H1 (cell line): Measurements from ENCODE around the gene CELSR1. TPM values are rescaled to one million over a fixed set of nuclear protein-coding genes. Genes with fewer than 3 reads are reported as not detected.

Experiments
- CTCF ChIA-PET: fragments of 300-600 bp; sonication (Branson Sonifier 250); formaldehyde crosslinking; loops from one replicate; lab custom pipeline; 2021; ENCODE audit not compliant: partially characterized antibody; lab: Charles Lee
- POLR2A ChIA-PET: fragments of 300-600 bp; sonication (Branson Sonifier 250); formaldehyde crosslinking; loops from one replicate; lab custom pipeline; 2021; ENCODE audit warnings: inconsistent platforms; ENCODE audit not compliant: partially characterized antibody; lab: Charles Lee
- DNase-seq, 2 experiments: peaks; one replicate each; pipeline versions ENCODE4 v3.0.0 to v3.0.0-alpha.2; 2010 to 2022; ENCODE audit warnings: low spot score in 2 of 2, low read depth in 1 of 2, mixed read lengths in 1 of 2
- FAIRE-seq: peaks from 2 replicates; lab custom pipeline; 2011; peaks lifted over from hg19 to GRCh38; lab: Jason Lieb, UNC
- H2AFZ ChIP-seq: 2 replicates; pipeline ENCODE4 v1.8.1; 2012; ENCODE audit warnings: low read length, inconsistent platforms
- H2AK5ac ChIP-seq: 2 replicates; pipeline ENCODE4 v1.6.1; 2013; ENCODE audit warnings: low read depth, low read length
- H2BK120ac ChIP-seq: replicated peaks from 2 replicates; pipeline ENCODE3; 2013; ENCODE audit warnings: low read depth, low read length, inconsistent platforms
- H2BK12ac ChIP-seq: 2 replicates; pipeline ENCODE4 v1.6.1; 2013; ENCODE audit warnings: low read depth, low read length
- H2BK15ac ChIP-seq: 2 replicates; pipeline ENCODE4 v1.6.1; 2013; ENCODE audit warnings: low read length
- H2BK20ac ChIP-seq: 2 replicates; pipeline ENCODE4 v1.6.1; 2013; ENCODE audit warnings: low read length
- H2BK5ac ChIP-seq: 2 replicates; pipeline ENCODE4 v1.6.1; 2013; ENCODE audit warnings: low read depth, low read length
- H3K14ac ChIP-seq: 2 replicates; pipeline ENCODE4 v1.6.1; 2013; ENCODE audit warnings: inconsistent platforms; ENCODE audit not compliant: insufficient read length
- H3K18ac ChIP-seq: 2 replicates; pipeline ENCODE4 v1.6.1; 2013; ENCODE audit warnings: low read length; ENCODE audit errors: extremely low read depth
- H3K23ac ChIP-seq: 2 replicates; pipeline ENCODE4 v1.6.1; 2013; ENCODE audit warnings: inconsistent platforms; ENCODE audit not compliant: insufficient read length
- H3K23me2 ChIP-seq: 2 replicates; pipeline ENCODE4 v1.6.1; 2013; ENCODE audit warnings: low read depth, low read length
- H3K27ac ChIP-seq: 2 replicates; pipeline ENCODE4 v1.6.1; 2011; ENCODE audit warnings: low read depth, low read length, inconsistent platforms
- H3K27me3 ChIP-seq, 4 experiments: replicated peaks in 1 of 4; 1 replicate in 1 of 4; 2 replicates in 3 of 4; pipeline versions ENCODE4 v1.6.1 to v1.8.1; 2011 to 2013; ENCODE audit warnings: low read length in 3 of 4, mild to moderate bottlenecking in 3 of 4, inconsistent platforms in 2 of 4, mixed read lengths in 2 of 4, moderate library complexity in 1 of 4; ENCODE audit not compliant: control insufficient read depth in 3 of 4, insufficient read depth in 3 of 4; ENCODE audit errors: extremely low read depth in 1 of 4
- H3K36me3 ChIP-seq, 4 experiments: 2 replicates each; pipeline versions ENCODE4 v1.6.1 to v1.8.1; 2011 to 2013; ENCODE audit warnings: mild to moderate bottlenecking in 4 of 4, low read length in 3 of 4, moderate library complexity in 2 of 4, control low read depth in 1 of 4, inconsistent platforms in 1 of 4; ENCODE audit not compliant: insufficient read depth in 4 of 4, control insufficient read depth in 2 of 4
- H3K4ac ChIP-seq: replicated peaks from 2 replicates; pipeline ENCODE3; 2013; ENCODE audit warnings: low read length, low read depth, mixed read lengths, inconsistent platforms; ENCODE audit not compliant: insufficient read length
- H3K4me1 ChIP-seq, 4 experiments: replicated peaks in 1 of 4; 1 replicate in 1 of 4; 2 replicates in 3 of 4; pipeline versions ENCODE4 v1.6.1 to v1.8.1; 2011 to 2013; ENCODE audit warnings: low read length in 3 of 4, inconsistent platforms in 2 of 4, mixed read lengths in 1 of 4; ENCODE audit not compliant: insufficient read depth in 4 of 4, control insufficient read depth in 3 of 4
- H3K4me2 ChIP-seq, 2 experiments: 2 replicates each; pipeline versions ENCODE4 v1.6.1 to v1.8.1; 2011 to 2013; ENCODE audit warnings: low read depth in 2 of 2, low read length in 2 of 2, control low read depth in 1 of 2, inconsistent platforms in 1 of 2, mild to moderate bottlenecking in 1 of 2; ENCODE audit not compliant: insufficient read depth in 1 of 2
- H3K4me3 ChIP-seq, 4 experiments: fragments of 200-600, 300-600 bp in 1 of 4; sonication (generic), shearing (Covaris generic), sonication (Bioruptor Twin) in 1 of 4; 2 replicates each; pipeline versions ENCODE4 v1.5.1 to v1.8.1; 2011 to 2016; ENCODE audit warnings: low read length in 4 of 4, low read depth in 3 of 4, control low read depth in 2 of 4, inconsistent platforms in 2 of 4, mild to moderate bottlenecking in 2 of 4, mixed read lengths in 1 of 4, moderate library complexity in 1 of 4; ENCODE audit not compliant: insufficient read depth in 2 of 4; ENCODE audit errors: extremely low read depth in 1 of 4
- H3K56ac ChIP-seq: replicated peaks from 2 replicates; pipeline ENCODE3; 2013; ENCODE audit warnings: low read depth, mild to moderate bottlenecking, mixed read lengths, low read length, inconsistent platforms; ENCODE audit not compliant: insufficient read length
- H3K79me1 ChIP-seq: 2 replicates; pipeline ENCODE4 v1.6.1; 2013; ENCODE audit warnings: low read depth, low read length, control low read depth
- H3K79me2 ChIP-seq, 2 experiments: 2 replicates each; pipeline versions ENCODE4 v1.6.1 to v1.8.1; 2012 to 2013; ENCODE audit warnings: low read length in 2 of 2, mild to moderate bottlenecking in 2 of 2, inconsistent platforms in 1 of 2; ENCODE audit not compliant: insufficient read depth in 2 of 2, control insufficient read depth in 1 of 2
- H3K9ac ChIP-seq, 4 experiments: replicated peaks in 1 of 4; 1 replicate in 1 of 4; 2 replicates in 3 of 4; pipeline versions ENCODE4 v1.6.1 to v1.8.1; 2011 to 2013; ENCODE audit warnings: low read depth in 3 of 4, low read length in 3 of 4, control low read depth in 2 of 4, mild to moderate bottlenecking in 2 of 4, moderate library complexity in 2 of 4, inconsistent platforms in 1 of 4; ENCODE audit errors: extremely low read depth in 1 of 4
- H3K9me3 ChIP-seq, 2 experiments: 2 replicates each; pipeline versions ENCODE4 v1.6.1 to v1.8.1; 2012 to 2013; ENCODE audit warnings: mild to moderate bottlenecking in 2 of 2, moderate library complexity in 2 of 2, control low read depth in 1 of 2, inconsistent platforms in 1 of 2, low read depth in 1 of 2, low read length in 1 of 2, mixed read lengths in 1 of 2; ENCODE audit not compliant: insufficient read depth in 2 of 2
- H4K20me1 ChIP-seq, 2 experiments: replicated peaks in 1 of 2; 2 replicates each; pipeline versions ENCODE3 to v1.8.1; 2011 to 2013; ENCODE audit warnings: inconsistent platforms in 2 of 2, low read length in 2 of 2, mild to moderate bottlenecking in 1 of 2; ENCODE audit not compliant: insufficient read depth in 2 of 2, control insufficient read depth in 1 of 2
- H4K5ac ChIP-seq: 2 replicates; pipeline ENCODE4 v1.6.1; 2013; ENCODE audit warnings: low read length, low read depth, mixed read lengths, inconsistent platforms; ENCODE audit not compliant: insufficient read length
- H4K8ac ChIP-seq: 2 replicates; pipeline ENCODE4 v1.8.0; 2013; ENCODE audit warnings: mild to moderate bottlenecking, moderate library complexity, low read length, inconsistent platforms; ENCODE audit not compliant: insufficient read depth; ENCODE audit errors: extremely low read depth
- H4K91ac ChIP-seq: replicated peaks from 2 replicates; pipeline ENCODE3; 2013; ENCODE audit warnings: low read length, mixed read lengths, inconsistent platforms; ENCODE audit not compliant: insufficient read length
- BCL11A ChIP-seq, 2 experiments: IDR thresholded peaks; one replicate each; pipeline ENCODE4 v1.6.1; 2011; ENCODE audit warnings: low read depth in 2 of 2, low read length in 2 of 2, mild to moderate bottlenecking in 2 of 2
- BRCA1 ChIP-seq: IDR thresholded peaks from 2 replicates; pipeline ENCODE4 v1.6.1; 2012; ENCODE audit warnings: low read depth, low read length, improper control_type of control experiment
- CBX8 ChIP-seq: fragments of 300-800, 300-1000 bp; sonication (generic); IDR thresholded peaks from 2 replicates; pipeline ENCODE4 v1.7.1; 2016; ENCODE audit warnings: low read depth, low read length, borderline replicate concordance
- FOSL1 ChIP-seq: IDR thresholded peaks from 2 replicates; pipeline ENCODE4 v1.6.1; 2011; ENCODE audit warnings: mild to moderate bottlenecking, low read depth, low read length, moderate library complexity; ENCODE audit not compliant: insufficient read depth
- JUN ChIP-seq: IDR thresholded peaks from 2 replicates; pipeline ENCODE4 v1.6.1; 2011; ENCODE audit warnings: low read depth, mild to moderate bottlenecking, improper control_type of control experiment, low read length
- MAFK ChIP-seq: IDR thresholded peaks from 2 replicates; pipeline ENCODE4 v1.6.1; 2012; ENCODE audit warnings: low read depth, mild to moderate bottlenecking, improper control_type of control experiment, low read length
- NANOG ChIP-seq: IDR thresholded peaks from 2 replicates; pipeline ENCODE4 v1.6.1; 2011; ENCODE audit warnings: low read length, low read depth, mild to moderate bottlenecking, inconsistent platforms; ENCODE audit not compliant: insufficient read depth, poor library complexity, severe bottlenecking
- RXRA ChIP-seq: IDR thresholded peaks from 2 replicates; pipeline ENCODE4 v1.6.1; 2011; ENCODE audit warnings: low read depth, mild to moderate bottlenecking, low read length, moderate library complexity; ENCODE audit not compliant: insufficient read depth
- SP2 ChIP-seq: IDR thresholded peaks from 2 replicates; pipeline ENCODE4 v1.6.1; 2012; ENCODE audit warnings: mild to moderate bottlenecking, low read length, inconsistent platforms
- SUZ12 ChIP-seq: fragments of 200-600 bp; sonication (generic); IDR thresholded peaks from 2 replicates; pipeline ENCODE4 v1.6.1; 2012; ENCODE audit warnings: mild to moderate bottlenecking, inconsistent platforms, low read length, moderate library complexity, mixed read lengths
- TAF1 ChIP-seq: IDR thresholded peaks from 2 replicates; pipeline ENCODE4 v1.6.1; 2011; ENCODE audit warnings: mild to moderate bottlenecking, low read depth, low read length
- TAF7 ChIP-seq: optimal IDR thresholded peaks from 2 replicates; pipeline ENCODE3; 2011; ENCODE audit warnings: low read depth, mild to moderate bottlenecking, inconsistent platforms, low read length, moderate library complexity, borderline replicate concordance
- WGBS, 2 experiments: shearing (Covaris generic) in 1 of 2; methylation state at CpG; one replicate each; pipeline versions ENCODE4 v1.1.6 to v1.1.7; 2013 to 2015; ENCODE audit warnings: low lambda C conversion rate in 2 of 2, mixed read lengths in 2 of 2, inconsistent platforms in 1 of 2, low coverage in 1 of 2, missing lambda C conversion rate in 1 of 2; ENCODE audit not compliant: insufficient replicate concordance in 2 of 2, insufficient coverage in 1 of 2, insufficient read length in 1 of 2; ENCODE audit errors: extremely low coverage in 1 of 2, missing lambda C conversion rate in 1 of 2; 5-methylcytosine and 5-hydroxymethylcytosine counted together
- polyA plus RNA-seq, 7 experiments: library from polyadenylated mRNA; depleted of rRNA in 3 of 7; stranded (reverse) in 5 of 7; unstranded in 2 of 7; fragments of >200 nt in 5 of 7; fragments of 200-250 nt in 2 of 7; gene quantifications; 1 replicate in 5 of 7; 2 replicates in 1 of 7; 4 replicates in 1 of 7; pipeline versions ENCODE4 v1.2.1 to v1.2.3, GENCODE V29; 2011 to 2013; ENCODE audit warnings: missing spikeins in 2 of 7, mixed read lengths in 2 of 7
- total RNA-seq: library from RNA; stranded (reverse); fragmentation: NEBNext Ultra II Directional; extraction: Animal tissue kit (Norgen Biotek cat#: 25700); gene quantifications from 2 replicates; pipeline ENCODE4 v1.2.1, GENCODE V29; 2021

Gene CELSR1
- total and polyA plus RNA-seq, 2 of the 8 experiments (the other 6 are each of a cell fraction or from before 2014, with no cell fraction given): 9.0 to 12.4 TPM

GRCh38 chr22:46574438-46574992 is 37.1 kb upstream of the CELSR1 start:
- H3K27me3 ChIP-seq: peaks cover 0 to 11% (median 5%) of the 10 kb centered on the region in 4 experiments; a peak in 4 of 7 replicates
- POLR2A ChIA-PET: interaction anchor here (1.0 to 3.6 kb wide), 2 partner anchors 11 to 12 kb away, joined by 3 to 11 read pairs; no protein-coding TSS in a partner anchor
- no peak overlapping the region for H2AFZ ChIP-seq
- TF ChIP-seq BCL11A (IDR thresholded peaks at IDR 0.05; ENCODE audit: low read depth in 2 of 2, low read length in 2 of 2) (no peak), TAF1 (no peak), BRCA1 (no peak), SUZ12 (no peak), FOSL1 (no peak), SP2 (no peak), JUN (no peak), NANOG (no peak), RXRA (no peak), CBX8 (no peak), TAF7 (no peak), MAFK (no peak)

More at GRCh38 chr22:46574438-46574992, 37.1 kb upstream of the CELSR1 start:
- Histone ChIP-seq H3K79me2 (no peaks in the 10 kb centered on the region), H2BK15ac (no peak overlapping the region; the same call in 1 of the 2 replicates), H3K23ac (no peak overlapping the region), H3K9me3 (no peaks in the 10 kb centered on the region), H4K8ac (no peak overlapping the region; the same call in 1 of the 2 replicates), H3K18ac (no peak overlapping the region; the same call in 1 of the 2 replicates), H3K79me1 (peaks cover 14% of the 10 kb centered on the region; the same call in 1 of the 2 replicates), H3K23me2 (peaks cover 11% of the 10 kb centered on the region; the same call in 1 of the 2 replicates), H4K5ac (no peak overlapping the region), H3K56ac (no peak overlapping the region), H2BK120ac (no peak overlapping the region), H3K14ac (no peak overlapping the region), H3K4ac (no peak overlapping the region), H2BK5ac (no peak overlapping the region), H4K91ac (no peak overlapping the region), H2BK20ac (no peak overlapping the region), H3K4me2 (no peak overlapping the region), H2AK5ac (0 out of 2 replicates have a peak overlapping the region, but pooled peaks have one; percentile 75), H3K36me3 (no peaks in the 10 kb centered on the region), H2BK12ac (no peak overlapping the region), H3K9ac (no peak overlapping the region), H4K20me1 (peaks cover 0 to 7% of the 10 kb centered on the region in 2 experiments), H3K27ac (no peak overlapping the region), H3K4me3 (no peak overlapping the region), H3K4me1 (peaks cover 0 to 27% (median 15%) of the 10 kb centered on the region in 4 experiments; a peak in 6 of 7 replicates)
- no peak for DNase-seq
- WGBS, 2 experiments: 93% methylated on average over 14 of the region's 15 CpGs; no CpG with 5 or more reads in 1 of the 2 experiments
- CTCF ChIA-PET: interaction anchor here (0.6 to 2.1 kb wide), 3 partner anchors 11 to 107 kb away, joined by 3 to 15 read pairs (median 7); no protein-coding TSS in a partner anchor
- no peak for FAIRE-seq
